HG03354 (cell line): Measurements from ENCODE around the gene BET1.

Experiments
- ATAC-seq: cut with Tn5 transposase; IDR thresholded peaks from one replicate; pipeline ENCODE4 v1.9.1; 2021; ENCODE audit warnings: mild to moderate bottlenecking; ENCODE audit not compliant: unreplicated experiment, poor library complexity, severe bottlenecking

BET1 gene

GRCh38 chr7:93964813-93965212 lies 39.3 kb downstream of the BET1 start:
- ATAC-seq = no peak

DNA sequence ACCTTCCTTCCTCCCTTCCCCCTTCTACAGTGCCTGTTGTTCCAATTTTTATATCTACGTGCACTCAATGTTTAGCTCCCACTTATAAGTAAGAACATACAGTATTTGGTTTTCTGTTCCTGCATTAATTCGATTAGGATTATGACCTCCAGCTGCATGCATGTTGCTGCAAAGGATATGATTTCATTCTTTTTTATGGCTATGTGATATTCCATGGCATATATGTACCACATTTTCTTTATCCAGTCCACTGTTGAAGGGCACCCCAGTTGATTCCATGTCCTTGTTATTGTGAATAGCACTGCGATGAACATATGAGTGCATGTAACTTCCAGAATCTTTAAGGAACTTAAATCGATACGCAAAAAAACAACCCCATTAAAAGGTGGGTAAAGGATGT lies 39.9 kb downstream of the BET1 start:
- no peak for ATAC-seq

DNA sequence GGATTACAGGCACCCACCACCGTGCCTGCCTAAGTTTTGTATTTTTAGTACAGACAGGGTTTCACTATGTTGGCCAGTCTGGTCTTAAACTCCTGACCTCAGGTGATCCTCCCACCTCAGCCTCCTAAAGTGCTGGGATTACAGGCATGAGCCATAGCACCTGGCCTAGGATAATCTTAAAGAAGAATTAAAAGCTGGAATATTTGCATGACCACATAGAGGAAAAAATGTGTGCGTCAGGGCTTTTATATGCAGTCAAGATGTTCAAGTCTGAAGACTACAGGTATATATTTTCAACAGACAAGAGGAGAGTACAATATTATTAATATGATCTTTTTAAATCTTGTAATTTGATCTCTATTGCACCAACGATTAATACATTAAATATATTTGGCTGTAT lies 43.2 kb downstream of the BET1 start:
- ATAC-seq = no peak

- no peak for ATAC-seq
These were observed 45.5 kb downstream of the BET1 start for GRCh38 chr7:93958651-93959050.

GRCh38 chr7:93958216-93958615 lies 45.9 kb downstream of the BET1 start:
- ATAC-seq = no peak

DNA sequence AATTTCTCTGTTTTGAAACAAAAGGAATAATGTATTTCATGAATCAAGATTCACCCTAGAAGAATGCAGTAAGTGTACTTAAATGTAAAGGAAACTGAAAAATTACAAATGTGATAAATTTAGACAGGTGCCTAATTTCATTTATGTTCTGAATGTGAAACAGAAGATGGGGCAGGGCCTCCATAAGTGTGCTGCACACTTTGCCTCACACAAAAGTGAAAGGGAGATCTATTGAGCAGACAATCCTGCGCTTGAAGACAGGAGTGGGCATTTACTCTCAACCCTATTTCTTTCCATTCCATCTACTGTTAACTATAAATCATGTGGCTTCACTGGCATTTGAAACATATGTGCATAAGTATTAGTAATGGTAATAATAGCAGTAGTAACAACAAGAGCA lies 46.4 kb downstream of the BET1 start:
- no peak for ATAC-seq

DNA sequence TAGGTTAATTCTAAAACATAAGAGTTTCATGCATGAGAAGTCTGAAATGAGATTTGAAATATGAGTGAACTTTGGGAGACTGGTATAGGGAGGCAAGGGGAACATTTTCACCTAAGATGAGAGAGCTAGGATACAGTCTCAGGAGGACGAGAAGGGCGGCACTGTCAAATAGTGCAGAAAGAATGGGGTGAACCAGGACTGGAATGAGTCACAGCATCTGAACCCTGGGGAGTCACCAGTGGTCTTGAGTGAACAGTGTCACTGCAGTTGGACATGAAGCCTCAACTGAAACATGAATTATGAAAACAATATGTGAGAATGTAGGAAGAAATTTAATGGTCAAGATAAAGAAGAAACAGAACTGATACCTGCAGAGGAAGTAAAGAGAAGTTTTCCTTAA lies 48.9 kb downstream of the BET1 start:
- peak; percentile 72 for ATAC-seq

- ATAC-seq = no peak
These were observed 54.7 kb downstream of the BET1 start for GRCh38 chr7:93949423-93949822.

GRCh38 chr7:93948873-93949272 lies 55.3 kb downstream of the BET1 start:
- ATAC-seq = no peak

DNA sequence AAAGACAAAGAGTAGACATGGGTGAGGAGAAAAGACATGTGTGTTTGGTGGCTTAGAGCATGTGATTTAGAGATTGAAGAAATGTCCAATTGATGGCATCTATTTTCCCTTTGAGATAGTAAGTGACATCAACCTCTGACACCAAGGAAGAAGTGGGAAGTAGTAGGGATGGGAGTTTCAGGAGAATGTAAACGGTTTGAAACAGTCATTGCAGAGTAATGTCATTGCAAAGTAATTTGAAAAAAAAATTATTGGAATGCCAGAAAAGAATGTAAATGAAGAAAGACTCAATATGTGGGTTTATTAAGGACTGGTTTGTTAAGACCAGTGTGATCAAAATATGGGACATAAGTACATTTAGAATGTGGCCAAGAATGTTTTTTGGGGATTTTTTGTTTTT lies 56.0 kb downstream of the BET1 start:
- no peak for ATAC-seq

DNA sequence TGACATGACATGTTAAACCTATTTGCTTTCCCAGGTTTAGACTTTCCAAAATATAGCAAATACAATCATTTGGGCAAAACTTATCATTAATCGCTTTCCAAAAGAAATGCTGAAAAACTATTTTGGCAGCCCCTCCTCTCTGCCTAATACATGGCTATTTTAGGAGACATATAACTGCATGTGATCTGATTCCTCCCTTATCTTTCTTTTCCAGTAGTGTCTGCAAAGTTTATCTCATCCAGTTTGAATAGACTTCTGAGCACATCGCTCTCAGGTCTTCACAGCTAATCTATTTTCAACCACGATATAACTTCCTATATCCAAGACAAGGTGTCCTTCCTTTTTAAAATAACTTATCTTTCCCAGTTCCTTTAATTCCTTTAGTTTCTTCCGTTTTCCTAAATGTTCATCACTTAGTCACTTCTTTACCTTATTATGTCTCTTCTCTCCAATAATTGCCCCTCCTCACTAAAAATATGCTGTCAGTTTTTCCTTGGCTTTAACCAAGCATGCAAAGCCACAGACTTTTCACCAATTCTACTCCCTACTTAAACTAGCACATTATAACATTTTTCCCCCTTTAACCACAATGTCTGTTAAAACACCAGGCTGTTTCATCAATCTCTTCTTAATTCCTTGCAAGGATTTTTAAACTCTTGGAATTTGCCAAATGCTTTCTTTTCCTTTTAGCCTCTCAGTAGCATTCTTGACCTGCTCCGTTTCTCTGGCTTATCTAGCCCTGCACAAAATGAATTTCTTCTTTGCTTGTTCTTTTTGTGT lies 58.2 kb downstream of the BET1 start:
- ATAC-seq = no peak

DNA sequence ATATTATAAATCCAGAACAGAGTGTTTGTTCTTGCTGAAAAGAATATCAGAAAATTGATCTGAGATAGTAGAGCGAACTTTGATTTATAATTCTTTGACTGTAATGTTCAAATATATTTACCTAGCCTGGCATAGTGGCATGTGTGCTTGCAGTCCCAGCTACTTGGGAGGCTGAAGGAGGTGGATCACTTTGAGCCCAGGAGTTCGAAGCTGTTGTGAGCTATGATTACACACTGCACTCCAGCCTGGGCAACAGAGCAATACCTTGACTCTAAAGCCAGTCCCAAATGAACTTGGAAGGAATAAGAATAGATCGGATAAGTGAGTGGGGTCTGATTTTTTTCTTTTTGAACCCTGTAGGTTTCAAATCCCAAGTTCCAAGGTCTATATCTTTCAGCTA lies 59.1 kb downstream of the BET1 start:
- ATAC-seq = no peak

- ATAC-seq = no peak
These were observed 59.5 kb downstream of the BET1 start for GRCh38 chr7:93944673-93945072.

GRCh38 chr7:93943816-93944540 lies 60.2 kb downstream of the BET1 start:
- no peak for ATAC-seq
